Activated CD4-positive, alpha-beta T cell treated with anti-CD3 and anti-CD28 coated beads, Interleukin-2, amount 10 ng/mL, durations not matched to agents 24 days and 14 days (primary cell): ENCODE data around the gene PADI1. TPM values are rescaled to one million over a fixed set of nuclear protein-coding genes. Genes with fewer than 3 reads are reported as not detected.

ENCODE experiments used
- DNase-seq: peaks from one replicate; pipeline ENCODE4 v3.0.0; 2022
- H3K27ac Mint-ChIP-seq: one replicate; pipeline ENCODE4 v1.8.0; 2022; ENCODE audit warnings: mild to moderate bottlenecking, mixed read lengths
- H3K27me3 Mint-ChIP-seq: one replicate; pipeline ENCODE4 v1.8.0; 2022; ENCODE audit warnings: mixed read lengths
- H3K36me3 Mint-ChIP-seq: one replicate; pipeline ENCODE4 v1.8.0; 2022; ENCODE audit warnings: low read depth, mild to moderate bottlenecking, mixed read lengths
- H3K4me1 Mint-ChIP-seq: one replicate; pipeline ENCODE4 v1.8.0; 2021; ENCODE audit warnings: mixed read lengths
- H3K4me3 Mint-ChIP-seq: one replicate; pipeline ENCODE4 v1.8.0; 2022; ENCODE audit warnings: mild to moderate bottlenecking, moderate library complexity, mixed read lengths
- H3K9me3 Mint-ChIP-seq: one replicate; pipeline ENCODE4 v1.8.0; 2021; ENCODE audit warnings: mixed read lengths
- intact Hi-C: fragments of 100-400 bp; cut with micrococcal nuclease; formaldehyde crosslinking; loops from one replicate; pipeline ENCODE4 v1.15.1; 2023
- total RNA-seq: library from RNA; stranded (reverse); gene quantifications from 2 replicates; pipeline ENCODE4 v1.2.3, GENCODE V29; 2022

PADI1 gene
- total RNA-seq, 1 donor from 2014 or later: not detected

DNA sequence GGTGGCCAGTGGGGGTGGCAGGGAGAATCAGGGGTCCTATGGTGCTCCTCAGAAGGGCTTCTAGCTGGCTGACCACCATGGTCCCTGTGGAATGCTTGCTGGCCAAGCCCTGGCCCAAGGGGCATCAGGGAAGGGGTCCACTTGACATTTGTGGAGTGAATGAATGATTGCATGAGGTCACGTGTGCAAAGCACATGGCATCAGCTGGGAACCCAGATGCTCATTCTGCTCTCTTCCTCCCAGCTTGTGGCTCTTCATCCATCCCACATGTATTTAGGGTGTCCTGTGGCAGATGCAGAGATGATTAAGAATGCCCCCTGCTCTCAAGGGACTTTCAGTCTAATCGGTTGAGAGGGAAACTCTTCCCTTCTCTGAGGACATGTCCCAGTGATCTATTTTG, 76.0 kb downstream of the PADI1 start:
- Mint-ChIP-seq H3K4me3 (no peak overlapping the region), H3K4me1 (no peaks in the 10 kb centered on the region), H3K27me3 (peaks cover 3% of the 10 kb centered on the region), H3K27ac (no peak overlapping the region), H3K9me3 (no peaks in the 10 kb centered on the region), H3K36me3 (no peaks in the 10 kb centered on the region)
- intact Hi-C loops: no loop called here
- no peak for DNase-seq

DNA sequence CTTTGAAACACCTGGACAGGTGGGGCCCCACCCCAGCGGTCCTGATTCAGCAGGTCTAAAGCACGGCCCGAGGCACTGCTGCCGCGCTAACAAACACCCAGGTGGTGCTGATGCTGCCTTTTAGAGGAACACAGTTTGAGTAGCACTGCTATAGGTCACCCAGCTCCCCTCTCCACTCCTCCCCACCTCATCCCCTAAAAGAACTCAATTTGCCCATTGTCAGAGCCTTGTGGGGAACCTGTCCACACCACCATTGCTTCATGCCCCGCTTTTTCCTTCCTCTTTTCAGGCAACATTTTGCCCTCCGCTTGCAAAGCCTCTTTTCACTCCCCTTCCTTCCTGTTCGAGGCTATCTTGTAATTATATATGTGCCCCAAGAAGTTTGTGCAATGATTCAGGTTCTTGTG, 76.8 kb downstream of the PADI1 start:
- no peak overlapping the region for H3K27ac Mint-ChIP-seq
- no peaks in the 10 kb centered on the region for H3K4me1 Mint-ChIP-seq
- DNase-seq: no peak
- intact Hi-C loops: no loop called here
- no peak overlapping the region for H3K4me3 Mint-ChIP-seq
- H3K9me3 Mint-ChIP-seq: no peaks in the 10 kb centered on the region
- no peaks in the 10 kb centered on the region for H3K36me3 Mint-ChIP-seq
- peaks cover 3% of the 10 kb centered on the region for H3K27me3 Mint-ChIP-seq

GRCh38 chr1:17282836-17283235, 77.9 kb downstream of the PADI1 start:
- peaks cover 3% of the 10 kb centered on the region for H3K27me3 Mint-ChIP-seq
- H3K36me3 Mint-ChIP-seq: no peaks in the 10 kb centered on the region
- intact Hi-C loops: no loop called here
- no peaks in the 10 kb centered on the region for H3K9me3 Mint-ChIP-seq
- H3K4me3 Mint-ChIP-seq: no peak overlapping the region
- H3K4me1 Mint-ChIP-seq: no peaks in the 10 kb centered on the region
- H3K27ac Mint-ChIP-seq: no peak overlapping the region
- no peak for DNase-seq

- Mint-ChIP-seq H3K4me3 (no peak overlapping the region), H3K27ac (no peak overlapping the region), H3K27me3 (peaks cover 3% of the 10 kb centered on the region), H3K4me1 (no peaks in the 10 kb centered on the region), H3K9me3 (no peaks in the 10 kb centered on the region), H3K36me3 (no peaks in the 10 kb centered on the region)
- intact Hi-C loops: no loop called here
- no peak for DNase-seq
These were observed 81.7 kb downstream of the PADI1 start for GRCh38 chr1:17286646-17287045.

GRCh38 chr1:17287130-17287776, 82.3 kb downstream of the PADI1 start:
- Mint-ChIP-seq H3K9me3 (no peaks in the 10 kb centered on the region), H3K4me3 (no peak overlapping the region), H3K27ac (no peak overlapping the region), H3K36me3 (no peaks in the 10 kb centered on the region), H3K4me1 (no peaks in the 10 kb centered on the region), H3K27me3 (no peaks in the 10 kb centered on the region)
- no peak for DNase-seq
- intact Hi-C loops: no loop called here

GRCh38 chr1:17289721-17290120, 84.8 kb downstream of the PADI1 start:
- Mint-ChIP-seq H3K4me1 (no peaks in the 10 kb centered on the region), H3K4me3 (no peak overlapping the region), H3K36me3 (no peaks in the 10 kb centered on the region), H3K27me3 (peaks cover 1% of the 10 kb centered on the region), H3K9me3 (no peaks in the 10 kb centered on the region), H3K27ac (no peak overlapping the region)
- intact Hi-C loops: no loop called here
- DNase-seq: no peak

DNA sequence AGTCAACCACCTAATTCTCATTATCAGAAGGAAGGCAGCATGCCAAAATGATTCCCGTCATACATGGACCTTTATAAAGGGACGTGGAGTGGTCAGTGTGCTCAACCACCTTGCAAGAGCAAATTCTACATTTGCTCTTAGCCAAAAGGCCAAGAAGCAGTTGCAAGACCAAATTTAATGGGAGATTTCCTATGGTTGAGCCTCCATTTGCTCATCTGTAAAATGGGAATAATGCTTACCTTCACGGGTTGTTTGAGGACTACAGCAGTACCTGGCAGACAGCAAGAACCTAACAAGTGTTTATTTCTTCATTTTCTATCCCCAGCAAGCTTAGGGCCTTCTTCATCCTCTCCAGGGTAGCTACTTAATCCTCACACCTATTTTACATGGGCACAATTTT, 85.6 kb downstream of the PADI1 start:
- H3K27me3 Mint-ChIP-seq: peaks cover 1% of the 10 kb centered on the region
- H3K4me1 Mint-ChIP-seq: no peaks in the 10 kb centered on the region
- DNase-seq: no peak
- H3K4me3 Mint-ChIP-seq: no peak overlapping the region
- no peaks in the 10 kb centered on the region for H3K36me3 Mint-ChIP-seq
- H3K27ac Mint-ChIP-seq: no peak overlapping the region
- intact Hi-C loops: no loop called here
- no peaks in the 10 kb centered on the region for H3K9me3 Mint-ChIP-seq

DNA sequence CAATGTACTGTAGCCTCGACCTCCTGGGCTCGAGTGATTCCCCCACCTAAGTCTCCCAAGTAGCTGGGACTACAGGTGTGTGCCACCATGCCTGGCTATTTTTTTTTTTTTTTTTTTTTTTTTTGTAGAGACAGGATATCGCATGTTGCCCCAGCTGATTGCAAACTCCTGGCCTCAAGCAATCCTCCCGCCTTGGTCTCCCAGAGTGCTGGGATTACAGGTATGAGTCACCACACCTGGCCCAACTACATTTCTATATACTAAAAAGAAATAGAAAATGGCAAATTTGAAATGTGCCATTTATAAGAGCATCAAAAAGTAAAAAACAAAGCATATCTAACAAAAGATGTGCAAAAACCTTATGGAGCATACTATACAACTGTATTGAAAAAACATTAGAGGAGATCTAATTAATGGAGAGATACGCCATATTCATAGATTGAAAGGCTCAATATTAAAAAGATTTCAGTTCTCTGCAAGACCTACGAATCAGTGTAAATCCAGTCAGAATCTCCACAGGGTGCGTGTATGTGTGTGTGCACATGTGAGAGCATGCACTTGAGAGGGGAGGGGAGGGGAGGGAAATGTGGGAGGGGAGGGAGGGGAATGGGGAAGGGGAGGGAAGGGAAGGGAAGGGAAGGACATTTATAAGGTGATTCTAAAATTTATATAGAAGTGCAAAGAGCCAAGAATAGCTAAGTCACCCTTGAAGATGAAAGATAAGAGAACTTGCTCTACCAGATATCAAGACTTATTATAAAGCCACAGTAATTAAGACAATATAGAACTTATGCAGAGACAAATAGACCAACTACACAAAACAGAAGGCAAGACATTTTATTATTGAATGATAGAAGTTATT, 87.6 kb downstream of the PADI1 start:
- Mint-ChIP-seq H3K4me3 (no peak overlapping the region), H3K36me3 (no peaks in the 10 kb centered on the region), H3K4me1 (no peaks in the 10 kb centered on the region)

GRCh38 chr1:17293681-17294425, 88.9 kb downstream of the PADI1 start:
- Mint-ChIP-seq H3K27ac (no peak overlapping the region), H3K36me3 (no peaks in the 10 kb centered on the region), H3K4me3 (no peak overlapping the region), H3K4me1 (no peaks in the 10 kb centered on the region), H3K9me3 (no peaks in the 10 kb centered on the region), H3K27me3 (peaks cover 1% of the 10 kb centered on the region)
- no peak for DNase-seq
- intact Hi-C loops: no loop called here

More for the DNA sequence above, 87.6 kb downstream of the PADI1 start:
- DNase-seq: no peak
- intact Hi-C loops: no loop called here
- Mint-ChIP-seq H3K27ac (no peak overlapping the region), H3K9me3 (no peaks in the 10 kb centered on the region), H3K27me3 (peaks cover 1% of the 10 kb centered on the region)

- Mint-ChIP-seq H3K9me3 (no peaks in the 10 kb centered on the region), H3K4me1 (no peaks in the 10 kb centered on the region), H3K27ac (no peak overlapping the region), H3K27me3 (peaks cover 1% of the 10 kb centered on the region), H3K4me3 (no peak overlapping the region), H3K36me3 (no peaks in the 10 kb centered on the region)
- intact Hi-C loops: no loop called here
- no peak for DNase-seq
These were observed 90.4 kb downstream of the PADI1 start for GRCh38 chr1:17295292-17295691.

Other genes starting within 250 kb of the PADI1 start
- gene MFAP2, start 224.5 kb upstream of the PADI1 start, total RNA-seq: not detected in 2 replicates
- gene ATP13A2, start 193.2 kb upstream of the PADI1 start, total RNA-seq: 46.9 and 50.2 TPM in 2 replicates
- gene SDHB, start 151.1 kb upstream of the PADI1 start, total RNA-seq: 140 and 156 TPM in 2 replicates
- gene PADI2, start 85.7 kb upstream of the PADI1 start, total RNA-seq: 0.07 TPM in 1 of 2 replicates, not detected in the other
- not detected in 2 replicates for gene PADI3, start 44.0 kb downstream of the PADI1 start, total RNA-seq
- 0.09 and 0.12 TPM in 2 replicates for gene PADI4, start 103.1 kb downstream of the PADI1 start, total RNA-seq
- gene PADI6, start 167.1 kb downstream of the PADI1 start, total RNA-seq: not detected in 2 replicates
- 225 and 234 TPM in 2 replicates for gene RCC2, start 234.5 kb downstream of the PADI1 start, total RNA-seq